CD4-positive, alpha-beta T cell treated with Interleukin-15 for 4 hours (primary cell): ENCODE measurements around the gene ANKRD55.
"Not testable (repeated sequence)": the region's sequence is repeated elsewhere in the genome, so short reads cannot be mapped to it uniquely, and the experiment has no call there.

ENCODE experiments used
- DNase-seq: peaks from one replicate; pipeline ENCODE4 v3.0.0-alpha.2; 2020; ENCODE audit warnings: low spot score

Gene ANKRD55

GRCh38 chr5:56102207-56102606 is 130.9 kb downstream of the ANKRD55 start:
- not testable (repeated sequence) for DNase-seq

- DNase-seq: no peak
These were observed 131.9 kb downstream of the ANKRD55 start for GRCh38 chr5:56101180-56101579.

- DNase-seq: no peak
These were observed 132.5 kb downstream of the ANKRD55 start for GRCh38 chr5:56100439-56101176.

GRCh38 chr5:56099346-56099745 is 133.8 kb downstream of the ANKRD55 start:
- no peak for DNase-seq

GRCh38 chr5:56097055-56097454 is 136.1 kb downstream of the ANKRD55 start:
- DNase-seq: no peak

- DNase-seq: no peak
These were observed 137.5 kb downstream of the ANKRD55 start for GRCh38 chr5:56095579-56096102.

- DNase-seq: peak; percentile 57
These were observed 138.4 kb downstream of the ANKRD55 start for GRCh38 chr5:56094579-56095361.

GRCh38 chr5:56093970-56094369 is 139.2 kb downstream of the ANKRD55 start:
- DNase-seq: no peak

GRCh38 chr5:56092115-56092514 is 141.0 kb downstream of the ANKRD55 start:
- DNase-seq: no peak

- DNase-seq: no peak
These were observed 141.5 kb downstream of the ANKRD55 start for GRCh38 chr5:56091664-56092063.

- no peak for DNase-seq
These were observed 142.2 kb downstream of the ANKRD55 start for GRCh38 chr5:56090793-56091460.

- DNase-seq: no peak
These were observed 143.9 kb downstream of the ANKRD55 start for GRCh38 chr5:56088967-56089829.

GRCh38 chr5:56088431-56088949 is 144.6 kb downstream of the ANKRD55 start:
- no peak for DNase-seq

- no peak for DNase-seq
These were observed 147.9 kb downstream of the ANKRD55 start for GRCh38 chr5:56085193-56085592.

GRCh38 chr5:56083286-56083854 is 149.8 kb downstream of the ANKRD55 start:
- DNase-seq: no peak

GRCh38 chr5:56081053-56081642 is 152.0 kb downstream of the ANKRD55 start:
- peak; percentile 37 for DNase-seq

- DNase-seq: no peak
These were observed 152.6 kb downstream of the ANKRD55 start for GRCh38 chr5:56080375-56081052.

GRCh38 chr5:56079157-56079500 is 154.0 kb downstream of the ANKRD55 start:
- DNase-seq: not testable (repeated sequence)

- DNase-seq: no peak
These were observed 154.6 kb downstream of the ANKRD55 start for GRCh38 chr5:56078278-56079156.
